CD14-positive monocyte (primary cell): Measurements from ENCODE around the gene SLC22A23. TPM values are rescaled to one million over a fixed set of nuclear protein-coding genes. Genes with fewer than 3 reads are reported as not detected.
A peak's percentile ranks its signal among the peaks of the same experiment; 100 is the strongest.

Experiments used
- DNase-seq, 3 donors: peaks; one replicate each; pipeline ENCODE4 v3.0.0-alpha.2; 2011 to 2022
- H2AFZ ChIP-seq: 2 replicates; pipeline ENCODE4 v1.6.0; 2012; ENCODE audit warnings: mild to moderate bottlenecking, low read depth, low read length, inconsistent platforms; ENCODE audit not compliant: insufficient read depth, poor library complexity, severe bottlenecking
- H3K27ac ChIP-seq, 2 donors: 1 replicate in 1 of 2; 2 replicates in 1 of 2; pipeline ENCODE4 v1.5.1; 2012 to 2013; ENCODE audit warnings: low read length in 2 of 2, control low read depth in 1 of 2, inconsistent platforms in 1 of 2, low read depth in 1 of 2, mild to moderate bottlenecking in 1 of 2
- H3K27me3 ChIP-seq, 2 donors: one replicate each; pipeline versions ENCODE4 v1.6.0 to v1.6.1; 2011 to 2013; ENCODE audit warnings: low read length in 2 of 2; ENCODE audit not compliant: control insufficient read depth in 2 of 2, insufficient read depth in 2 of 2
- H3K36me3 ChIP-seq, 2 donors: replicated peaks in 1 of 2; 1 replicate in 1 of 2; 2 replicates in 1 of 2; pipeline versions ENCODE4 v1.5.1 to v1.6.1; 2012 to 2013; ENCODE audit warnings: low read length in 2 of 2, control low read depth in 1 of 2, inconsistent platforms in 1 of 2, mild to moderate bottlenecking in 1 of 2; ENCODE audit not compliant: insufficient read depth in 2 of 2, control insufficient read depth in 1 of 2
- H3K4me1 ChIP-seq, 2 donors: 1 replicate in 1 of 2; 2 replicates in 1 of 2; pipeline versions ENCODE4 v1.5.1 to v1.6.1; 2012 to 2013; ENCODE audit warnings: low read length in 2 of 2, control low read depth in 1 of 2, inconsistent platforms in 1 of 2, mild to moderate bottlenecking in 1 of 2, moderate library complexity in 1 of 2; ENCODE audit not compliant: insufficient read depth in 2 of 2, control insufficient read depth in 1 of 2
- H3K4me2 ChIP-seq: replicated peaks from 2 replicates; pipeline ENCODE3; 2012; ENCODE audit warnings: low read length, moderate library complexity, mild to moderate bottlenecking; ENCODE audit not compliant: poor library complexity, severe bottlenecking; ENCODE audit errors: extremely low read depth
- H3K4me3 ChIP-seq, 3 experiments: fragments of 200-600 bp in 1 of 3; sonication (generic) in 1 of 3; replicated peaks in 1 of 3; 1 replicate in 2 of 3; 2 replicates in 1 of 3; pipeline ENCODE4 v1.5.1; 2011 to 2013; ENCODE audit warnings: low read length in 3 of 3, mild to moderate bottlenecking in 3 of 3, control low read depth in 2 of 3, low read depth in 2 of 3, inconsistent platforms in 1 of 3, moderate library complexity in 1 of 3
- H3K79me2 ChIP-seq: 2 replicates; pipeline ENCODE4 v1.6.0; 2012; ENCODE audit warnings: mild to moderate bottlenecking, control low read depth, inconsistent platforms, low read length, moderate library complexity; ENCODE audit not compliant: insufficient read depth
- H3K9ac ChIP-seq: 2 replicates; pipeline ENCODE4 v1.6.0; 2017; ENCODE audit warnings: low read length, mild to moderate bottlenecking; ENCODE audit not compliant: insufficient read depth, poor library complexity, severe bottlenecking
- H3K9me3 ChIP-seq, 2 donors: replicated peaks in 1 of 2; 1 replicate in 1 of 2; 2 replicates in 1 of 2; pipeline versions ENCODE4 v1.5.1 to v1.6.1; 2012 to 2013; ENCODE audit warnings: low read length in 2 of 2, control low read depth in 1 of 2; ENCODE audit not compliant: control insufficient read depth in 1 of 2, insufficient read depth in 1 of 2
- H4K20me1 ChIP-seq: 2 replicates; pipeline ENCODE4 v1.6.0; 2012; ENCODE audit warnings: mild to moderate bottlenecking, low read length, control low read depth, moderate library complexity; ENCODE audit not compliant: insufficient read depth
- H3K27ac Mint-ChIP-seq, 7 donors: one replicate each; pipeline ENCODE4 v1.8.0; 2020; ENCODE audit warnings: mild to moderate bottlenecking in 7 of 7, mixed read lengths in 7 of 7, moderate library complexity in 6 of 7, inconsistent platforms in 2 of 7
- H3K27me3 Mint-ChIP-seq, 3 donors: one replicate each; pipeline ENCODE4 v1.8.0; 2021 to 2022; ENCODE audit warnings: low read depth in 3 of 3, mild to moderate bottlenecking in 3 of 3, mixed read lengths in 3 of 3, moderate library complexity in 3 of 3, inconsistent platforms in 1 of 3
- H3K36me3 Mint-ChIP-seq, 2 donors: one replicate each; pipeline ENCODE4 v1.8.0; 2020; ENCODE audit warnings: mixed read lengths in 2 of 2, inconsistent platforms in 1 of 2, mild to moderate bottlenecking in 1 of 2
- H3K4me1 Mint-ChIP-seq: one replicate; pipeline ENCODE4 v1.8.0; 2020; ENCODE audit warnings: mild to moderate bottlenecking, mixed read lengths
- H3K4me3 Mint-ChIP-seq, 2 donors: one replicate each; pipeline ENCODE4 v1.8.0; 2020; ENCODE audit warnings: mild to moderate bottlenecking in 2 of 2, mixed read lengths in 2 of 2, moderate library complexity in 1 of 2
- H3K9me3 Mint-ChIP-seq, 7 donors: one replicate each; pipeline ENCODE4 v1.8.0; 2020 to 2022; ENCODE audit warnings: mixed read lengths in 7 of 7, mild to moderate bottlenecking in 6 of 7, moderate library complexity in 6 of 7, inconsistent platforms in 2 of 7
- WGBS: methylation state at CpG from one replicate; pipeline ENCODE4 v1.1.5; 2013; ENCODE audit warnings: missing lambda C conversion rate; ENCODE audit not compliant: insufficient coverage; 5-methylcytosine and 5-hydroxymethylcytosine counted together
- intact Hi-C, 2 donors: fragments of 100-400 bp; cut with micrococcal nuclease; formaldehyde crosslinking; loops; one replicate each; pipeline versions ENCODE4 v1.15.0 to v1.15.1; 2023
- polyA plus RNA-seq, 3 donors: library from polyadenylated mRNA; depleted of rRNA in 1 of 3; unstranded in 2 of 3; stranded (reverse) in 1 of 3; fragments of 300-500 nt in 2 of 3; fragments of >200 nt in 1 of 3; fragmentation: Illumina TruSeq in 2 of 3; gene quantifications; 1 replicate in 2 of 3; 2 replicates in 1 of 3; pipeline ENCODE4 v1.2.3, GENCODE V29; 2012 to 2021
- TF ChIP-seq, protein P1 (sequence below): fragments of 200-600 bp; IDR thresholded peaks from one replicate; pipeline ENCODE4 v1.8.0; 2022; ENCODE audit warnings: antibody characterized with exemption, mild to moderate bottlenecking

The SLC22A23 gene
- polyA plus RNA-seq, 3 donors = 0.08 TPM; not detected in 2

- no peak for DNase-seq
- no peaks in the 10 kb centered on the region for H3K9me3 Mint-ChIP-seq
- Histone ChIP-seq H3K9me3 (no peaks in the 10 kb centered on the region), H3K27me3 (no peaks in the 10 kb centered on the region), H3K79me2 (peaks cover 46% of the 10 kb centered on the region), H2AFZ (no peak overlapping the region), H3K4me1 (peaks cover 14% of the 10 kb centered on the region in 2 donors), H3K36me3 (peaks cover 21 to 55% of the 10 kb centered on the region in 2 donors), H4K20me1 (peaks cover 51% of the 10 kb centered on the region), H3K4me2 (no peak overlapping the region), H3K9ac (no peak overlapping the region), H3K27ac (no peak overlapping the region), H3K4me3 (no peak overlapping the region)
- intact Hi-C loops = no loop called here
- WGBS = 90% methylated on average over 2 of the region's 3 CpGs
- H3K4me1 Mint-ChIP-seq = peaks cover 30% of the 10 kb centered on the region
- peak overlapping the region in 1 of 7 donors; percentile 10 for H3K27ac Mint-ChIP-seq
- no peak overlapping the region for H3K4me3 Mint-ChIP-seq
- TF ChIP-seq, protein P1, sequence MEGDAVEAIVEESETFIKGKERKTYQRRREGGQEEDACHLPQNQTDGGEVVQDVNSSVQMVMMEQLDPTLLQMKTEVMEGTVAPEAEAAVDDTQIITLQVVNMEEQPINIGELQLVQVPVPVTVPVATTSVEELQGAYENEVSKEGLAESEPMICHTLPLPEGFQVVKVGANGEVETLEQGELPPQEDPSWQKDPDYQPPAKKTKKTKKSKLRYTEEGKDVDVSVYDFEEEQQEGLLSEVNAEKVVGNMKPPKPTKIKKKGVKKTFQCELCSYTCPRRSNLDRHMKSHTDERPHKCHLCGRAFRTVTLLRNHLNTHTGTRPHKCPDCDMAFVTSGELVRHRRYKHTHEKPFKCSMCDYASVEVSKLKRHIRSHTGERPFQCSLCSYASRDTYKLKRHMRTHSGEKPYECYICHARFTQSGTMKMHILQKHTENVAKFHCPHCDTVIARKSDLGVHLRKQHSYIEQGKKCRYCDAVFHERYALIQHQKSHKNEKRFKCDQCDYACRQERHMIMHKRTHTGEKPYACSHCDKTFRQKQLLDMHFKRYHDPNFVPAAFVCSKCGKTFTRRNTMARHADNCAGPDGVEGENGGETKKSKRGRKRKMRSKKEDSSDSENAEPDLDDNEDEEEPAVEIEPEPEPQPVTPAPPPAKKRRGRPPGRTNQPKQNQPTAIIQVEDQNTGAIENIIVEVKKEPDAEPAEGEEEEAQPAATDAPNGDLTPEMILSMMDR = no peak
- peaks cover 42 to 61% of the 10 kb centered on the region in 2 donors for H3K36me3 Mint-ChIP-seq
- H3K27me3 Mint-ChIP-seq = no peaks in the 10 kb centered on the region
Measured at GRCh38 chr6:3264356-3264755, 192.5 kb downstream of the SLC22A23 start.

- H2AFZ ChIP-seq = no peak overlapping the region
- H3K79me2 ChIP-seq = peaks cover 52% of the 10 kb centered on the region
- Mint-ChIP-seq H3K4me1 (peaks cover 30% of the 10 kb centered on the region), H3K36me3 (peaks cover 34 to 50% of the 10 kb centered on the region in 2 donors), H3K27me3 (peaks cover 0 to 2% (median 0%) of the 10 kb centered on the region in 3 donors), H3K27ac (peak overlapping the region in 2 of 7 donors; percentile 16 to 50), H3K9me3 (no peaks in the 10 kb centered on the region), H3K4me3 (no peak overlapping the region)
- DNase-seq = no peak
- H3K4me3 ChIP-seq = no peak overlapping the region
- TF ChIP-seq, protein P1 = no peak
- H3K27me3 ChIP-seq = peaks cover 0 to 3% of the 10 kb centered on the region in 2 donors
- peaks cover 18 to 22% of the 10 kb centered on the region in 2 donors for H3K4me1 ChIP-seq
- intact Hi-C loops = no loop called here
- peaks cover 16 to 43% of the 10 kb centered on the region in 2 donors for H3K36me3 ChIP-seq
- no peak overlapping the region for H3K27ac ChIP-seq
- no peak overlapping the region for H3K4me2 ChIP-seq
- H3K9me3 ChIP-seq = no peaks in the 10 kb centered on the region
- H3K9ac ChIP-seq = no peak overlapping the region
- peaks cover 50% of the 10 kb centered on the region for H4K20me1 ChIP-seq
- 90% methylated on average over 6 of the region's 6 CpGs for WGBS
Measured at GRCh38 chr6:3263096-3263495, 193.8 kb downstream of the SLC22A23 start.
